H9 (cell line): Measurements from ENCODE around the gene SNTN. TPM values are rescaled to one million over a fixed set of nuclear protein-coding genes. Genes with fewer than 3 reads are reported as not detected.

ENCODE experiments used
- DNase-seq: peaks from one replicate; pipeline ENCODE4 v3.0.0-alpha.2; 2017
- H2AFZ ChIP-seq: one replicate; pipeline ENCODE4 v1.6.1; 2013; ENCODE audit warnings: mild to moderate bottlenecking, low read length, control low read depth, moderate library complexity
- H2AK5ac ChIP-seq: 2 replicates; pipeline ENCODE4 v1.6.1; 2013; ENCODE audit warnings: low read length, control low read depth, mixed read lengths; ENCODE audit not compliant: insufficient read length
- H2BK120ac ChIP-seq: one replicate; pipeline ENCODE4 v1.6.1; 2013; ENCODE audit warnings: low read depth, mild to moderate bottlenecking, low read length, control low read depth, inconsistent platforms; ENCODE audit not compliant: poor library complexity, severe bottlenecking
- H2BK12ac ChIP-seq: 2 replicates; pipeline ENCODE4 v1.6.1; 2013; ENCODE audit warnings: low read length, control low read depth, mixed read lengths, low read depth; ENCODE audit not compliant: insufficient read length
- H2BK15ac ChIP-seq: 2 replicates; pipeline ENCODE4 v1.6.1; 2013; ENCODE audit warnings: low read depth, low read length, control low read depth
- H2BK20ac ChIP-seq: one replicate; pipeline ENCODE4 v1.6.1; 2013; ENCODE audit warnings: low read depth, mild to moderate bottlenecking, low read length, control low read depth, inconsistent platforms; ENCODE audit not compliant: poor library complexity, severe bottlenecking
- H2BK5ac ChIP-seq: 2 replicates; pipeline ENCODE4 v1.6.1; 2013; ENCODE audit warnings: low read length, control low read depth, mixed read lengths; ENCODE audit not compliant: insufficient read length
- H3K14ac ChIP-seq: 2 replicates; pipeline ENCODE4 v1.6.1; 2013; ENCODE audit warnings: low read length, control low read depth; ENCODE audit not compliant: insufficient read depth
- H3K18ac ChIP-seq: 2 replicates; pipeline ENCODE4 v1.6.1; 2013; ENCODE audit warnings: low read depth, mild to moderate bottlenecking, mixed read lengths, low read length, control low read depth; ENCODE audit not compliant: insufficient read length
- H3K23ac ChIP-seq: 2 replicates; pipeline ENCODE4 v1.6.1; 2013; ENCODE audit warnings: low read length, control low read depth, mixed read lengths, low read depth; ENCODE audit not compliant: insufficient read length
- H3K23me2 ChIP-seq: 2 replicates; pipeline ENCODE4 v1.6.1; 2013; ENCODE audit warnings: low read depth, mild to moderate bottlenecking, mixed read lengths, low read length, control low read depth; ENCODE audit not compliant: insufficient read length, poor library complexity, severe bottlenecking
- H3K27ac ChIP-seq: 2 replicates; pipeline ENCODE4 v1.5.1; 2013; ENCODE audit warnings: low read length, control low read depth, mixed read lengths, low read depth; ENCODE audit not compliant: insufficient read length
- H3K27me3 ChIP-seq: 2 replicates; pipeline ENCODE4 v1.6.1; 2013; ENCODE audit warnings: low read length, control low read depth, inconsistent platforms; ENCODE audit not compliant: insufficient read depth
- H3K4ac ChIP-seq: 2 replicates; pipeline ENCODE4 v1.6.1; 2013; ENCODE audit warnings: low read depth, mild to moderate bottlenecking, control low read depth, inconsistent platforms, low read length, moderate library complexity
- H3K4me1 ChIP-seq: 2 replicates; pipeline ENCODE4 v1.6.1; 2013; ENCODE audit warnings: low read length, control low read depth, inconsistent platforms; ENCODE audit not compliant: insufficient read depth
- H3K4me2 ChIP-seq: 2 replicates; pipeline ENCODE4 v1.6.1; 2013; ENCODE audit warnings: low read length, control low read depth, mixed read lengths; ENCODE audit not compliant: insufficient read length, insufficient read depth
- H3K56ac ChIP-seq: 2 replicates; pipeline ENCODE4 v1.6.1; 2013; ENCODE audit warnings: low read depth, mild to moderate bottlenecking, mixed read lengths, low read length, control low read depth; ENCODE audit not compliant: insufficient read length
- H3K79me1 ChIP-seq: 2 replicates; pipeline ENCODE4 v1.6.1; 2013; ENCODE audit warnings: low read depth, mild to moderate bottlenecking, moderate library complexity, low read length, control low read depth, inconsistent platforms; ENCODE audit not compliant: insufficient read depth, poor library complexity, severe bottlenecking
- H3K79me2 ChIP-seq: 2 replicates; pipeline ENCODE4 v1.6.1; 2013; ENCODE audit warnings: low read length, control low read depth, inconsistent platforms; ENCODE audit not compliant: insufficient read depth
- H3K9ac ChIP-seq: 2 replicates; pipeline ENCODE4 v1.6.1; 2013; ENCODE audit warnings: low read length, control low read depth, mixed read lengths; ENCODE audit not compliant: insufficient read length; ENCODE audit errors: extremely low read depth
- H3K9me3 ChIP-seq: one replicate; pipeline ENCODE4 v1.6.1; 2013; ENCODE audit warnings: low read depth, low read length, inconsistent platforms; ENCODE audit not compliant: control insufficient read depth
- H3T11ph ChIP-seq: one replicate; pipeline ENCODE4 v1.6.1; 2013; ENCODE audit warnings: mild to moderate bottlenecking, low read length, control low read depth, inconsistent platforms
- H4K20me1 ChIP-seq: one replicate; pipeline ENCODE4 v1.6.1; 2013; ENCODE audit not compliant: control insufficient read depth, insufficient read length, insufficient read depth
- H4K5ac ChIP-seq: 2 replicates; pipeline ENCODE4 v1.6.1; 2013; ENCODE audit warnings: low read depth, mild to moderate bottlenecking, mixed read lengths, low read length, control low read depth; ENCODE audit not compliant: insufficient read length
- H4K8ac ChIP-seq: replicated peaks from 2 replicates; pipeline ENCODE4 v1.6.1; 2013; ENCODE audit warnings: low read length, control low read depth, mixed read lengths, low read depth; ENCODE audit not compliant: insufficient read length
- H4K91ac ChIP-seq: 2 replicates; pipeline ENCODE4 v1.6.1; 2013; ENCODE audit warnings: low read depth, mild to moderate bottlenecking, moderate library complexity, mixed read lengths, low read length, control low read depth; ENCODE audit not compliant: insufficient read length
- H3K27ac Mint-ChIP-seq, 3 experiments: 2 replicates in 2 of 3; 3 replicates in 1 of 3; pipeline ENCODE4 v1.8.0; 2020 to 2021; ENCODE audit warnings: mixed read lengths in 3 of 3, mild to moderate bottlenecking in 1 of 3, moderate library complexity in 1 of 3
- H3K27me3 Mint-ChIP-seq: 2 replicates; pipeline ENCODE4 v1.8.0; 2021; ENCODE audit warnings: low read depth, mild to moderate bottlenecking, moderate library complexity, mixed read lengths
- H3K36me3 Mint-ChIP-seq, 3 experiments: 2 replicates in 2 of 3; 3 replicates in 1 of 3; pipeline ENCODE4 v1.8.0; 2020 to 2021; ENCODE audit warnings: low read depth in 3 of 3, mixed read lengths in 3 of 3; ENCODE audit not compliant: insufficient read depth in 1 of 3
- H3K4me1 Mint-ChIP-seq, 2 experiments: 2 replicates each; pipeline ENCODE4 v1.8.0; 2020; ENCODE audit warnings: mixed read lengths in 2 of 2
- H3K4me3 Mint-ChIP-seq, 2 experiments: 2 replicates in 1 of 2; 3 replicates in 1 of 2; pipeline ENCODE4 v1.8.0; 2020 to 2021; ENCODE audit warnings: mild to moderate bottlenecking in 2 of 2, mixed read lengths in 2 of 2, moderate library complexity in 1 of 2
- H3K9me3 Mint-ChIP-seq, 2 experiments: 2 replicates in 1 of 2; 3 replicates in 1 of 2; pipeline ENCODE4 v1.8.0; 2020; ENCODE audit warnings: mild to moderate bottlenecking in 2 of 2, mixed read lengths in 2 of 2, moderate library complexity in 1 of 2
- CTCF ChIP-seq: fragments of 200-600 bp; sonication (generic); conservative IDR thresholded peaks from 3 replicates; pipeline ENCODE4 v1.8.0; 2021; ENCODE audit warnings: antibody characterized with exemption, mild to moderate bottlenecking
- WGBS: extraction: QIAGEN DNeasy Blood & Tissue Kit; methylation state at CpG from one replicate; pipeline ENCODE4 v1.1.7; 2013; ENCODE audit warnings: missing lambda C conversion rate, low lambda C conversion rate, mixed read lengths; ENCODE audit not compliant: insufficient read length; ENCODE audit errors: extremely low coverage; 5-methylcytosine and 5-hydroxymethylcytosine counted together
- total RNA-seq: library from RNA; stranded (reverse); gene quantifications from 2 replicates; pipeline ENCODE4 v1.2.1, GENCODE V29; 2021

SNTN gene
- total RNA-seq, 1 experiment from 2014 or later = not detected

GRCh38 chr3:63607716-63608115 is 44.8 kb upstream of the SNTN start:
- Histone ChIP-seq H2AK5ac (no peak overlapping the region), H3K9ac (no peak overlapping the region), H3K27me3 (no peaks in the 10 kb centered on the region), H2AFZ (no peak overlapping the region), H3K14ac (no peak overlapping the region), H3K56ac (no peak overlapping the region), H3K4me1 (no peaks in the 10 kb centered on the region), H3K79me1 (no peaks in the 10 kb centered on the region), H3K27ac (no peak overlapping the region), H4K20me1 (no peaks in the 10 kb centered on the region), H2BK5ac (no peak overlapping the region), H4K8ac (no peak overlapping the region), H3K23me2 (no peaks in the 10 kb centered on the region), H2BK15ac (no peak overlapping the region), H3K4ac (no peak overlapping the region), H4K5ac (no peak overlapping the region), H2BK20ac (no peak overlapping the region), H3T11ph (no peak overlapping the region), H3K9me3 (no peaks in the 10 kb centered on the region), H3K23ac (no peak overlapping the region), H4K91ac (no peak overlapping the region), H3K4me2 (no peak overlapping the region), H3K79me2 (no peaks in the 10 kb centered on the region), H2BK12ac (no peak overlapping the region), H2BK120ac (no peak overlapping the region), H3K18ac (no peak overlapping the region)
- Mint-ChIP-seq H3K27me3 (no peaks in the 10 kb centered on the region), H3K4me3 (no peak overlapping the region), H3K4me1 (0 out of 4 replicates have a peak, but pooled peaks cover 0 to 3% of the 10 kb centered on the region in 2 experiments), H3K27ac (no peak overlapping the region), H3K9me3 (no peaks in the 10 kb centered on the region), H3K36me3 (no peaks in the 10 kb centered on the region)
- WGBS = no CpG with 5 or more reads among the region's 3 CpGs
- TF ChIP-seq CTCF = no peak
- DNase-seq = no peak
